Left ventricle myocardium superior (tissue), 1 donor: Measurements from ENCODE around the gene IRX3. TPM values are rescaled to one million over a fixed set of nuclear protein-coding genes. Genes with fewer than 3 reads are reported as not detected.
"Not testable (repeated sequence)": the region's sequence is repeated elsewhere in the genome, so short reads cannot be mapped to it uniquely, and the experiment has no call there.

Experiments used
- ATAC-seq: fragments of 200-7000 bp; cut with Tn5 transposase; one replicate; pipeline ENCODE4 v1.9.1; 2020; ENCODE audit warnings: mild to moderate bottlenecking, moderate library complexity
- DNase-seq: peaks from one replicate; pipeline ENCODE4 v3.0.0-alpha.2; 2020
- intact Hi-C: fragments of 100-400 bp; cut with micrococcal nuclease; formaldehyde crosslinking; loops from one replicate; pipeline ENCODE4 v1.11.0; 2022
- total RNA-seq: library from RNA; stranded (reverse); fragmentation: NEBNext Ultra II Directional; extraction: Animal tissue kit (Norgen Biotek cat#: 25700); gene quantifications from one replicate; pipeline ENCODE4 v1.2.1, GENCODE V29; 2021
- donor health status: DM: no; HTN: yes; CAD: no; lungs with severe emphysema.

Gene IRX3
- total RNA-seq, 1 donor from 2014 or later = 5.6 TPM

GRCh38 chr16:54282202-54282927 is 4.2 kb downstream of the IRX3 start:
- peak; percentile 77 for DNase-seq
- ATAC-seq = peak; percentile 41
- intact Hi-C loops = loop anchor here (10.0 kb wide), 2 partner anchors 532 to 642 kb away; no protein-coding TSS in a partner anchor

- ATAC-seq (no peak), DNase-seq (peak; percentile 37)
- intact Hi-C loops = loop anchor here (10.0 kb wide), 2 partner anchors 533 to 643 kb away; no protein-coding TSS in a partner anchor
Observed at GRCh38 chr16:54281535-54282201, 4.9 kb downstream of the IRX3 start.

DNA sequence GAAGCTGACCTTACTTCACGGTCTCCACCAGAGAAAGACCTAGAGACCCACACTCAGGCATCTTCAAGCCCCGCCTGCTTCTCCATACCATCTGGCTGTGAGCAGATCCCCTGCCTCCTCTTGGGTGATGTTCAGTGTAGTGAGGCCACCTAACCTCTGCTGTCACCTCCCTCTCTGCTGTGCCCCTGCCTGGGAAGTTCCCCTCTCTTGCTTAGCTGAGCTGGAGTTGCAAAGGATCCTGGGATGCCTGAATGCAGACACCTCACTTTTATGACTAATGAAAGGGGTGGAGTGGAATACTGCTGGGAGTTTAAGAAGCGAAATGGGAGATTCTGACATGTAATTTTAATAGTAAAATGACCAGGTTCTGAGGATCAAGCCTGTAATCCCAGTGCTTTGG is 5.8 kb downstream of the IRX3 start:
- intact Hi-C loops = loop anchor here (10.0 kb wide), 2 partner anchors 534 to 644 kb away; no protein-coding TSS in a partner anchor
- DNase-seq (no peak), ATAC-seq (no peak)

GRCh38 chr16:54277845-54278703 is 8.5 kb downstream of the IRX3 start:
- intact Hi-C loops = no loop called here
- no peak for DNase-seq
- ATAC-seq = no peak

DNA sequence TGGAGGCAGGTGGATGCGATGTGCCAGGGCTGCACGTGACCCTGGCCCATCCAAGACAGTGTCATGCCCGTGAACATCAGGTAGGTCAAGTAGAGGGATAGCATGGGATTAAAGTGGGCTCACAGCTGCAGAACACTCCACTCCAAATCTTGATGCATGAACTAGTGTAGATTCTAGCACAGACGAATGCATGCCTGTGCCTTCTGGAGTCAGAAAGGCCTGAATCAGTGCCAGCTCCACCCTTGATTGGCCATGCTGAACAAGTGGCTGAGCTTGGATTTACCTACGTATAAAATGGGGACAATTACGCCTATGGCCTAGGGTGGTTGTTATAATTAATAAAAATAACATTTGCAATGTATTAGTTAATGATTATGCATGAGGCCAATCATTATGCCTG is 10.6 kb downstream of the IRX3 start:
- ATAC-seq = no peak
- intact Hi-C loops = no loop called here
- DNase-seq = no peak

- DNase-seq (no peak), ATAC-seq (no peak)
- intact Hi-C loops = no loop called here
Observed at GRCh38 chr16:54273566-54273965, 13.0 kb downstream of the IRX3 start.

DNA sequence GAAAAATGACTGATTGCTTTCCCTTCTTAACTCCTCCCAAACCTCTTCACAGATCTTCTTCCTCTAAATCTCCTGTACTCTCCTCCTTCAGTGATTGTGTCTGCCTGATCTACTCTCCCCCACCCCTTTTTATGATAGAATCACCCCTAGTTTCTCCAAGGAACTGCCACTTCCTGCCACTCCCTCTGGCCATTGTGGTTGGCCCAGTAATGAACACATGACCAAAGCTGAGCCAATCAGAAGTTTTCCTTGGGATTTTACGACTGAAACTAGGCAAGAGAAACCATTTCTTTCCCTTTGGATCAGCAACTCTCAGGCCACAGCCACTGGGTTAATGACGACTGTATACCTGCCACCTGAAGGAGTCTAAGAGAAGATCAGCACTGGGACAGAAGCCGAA is 15.9 kb downstream of the IRX3 start:
- DNase-seq = no peak

DNA sequence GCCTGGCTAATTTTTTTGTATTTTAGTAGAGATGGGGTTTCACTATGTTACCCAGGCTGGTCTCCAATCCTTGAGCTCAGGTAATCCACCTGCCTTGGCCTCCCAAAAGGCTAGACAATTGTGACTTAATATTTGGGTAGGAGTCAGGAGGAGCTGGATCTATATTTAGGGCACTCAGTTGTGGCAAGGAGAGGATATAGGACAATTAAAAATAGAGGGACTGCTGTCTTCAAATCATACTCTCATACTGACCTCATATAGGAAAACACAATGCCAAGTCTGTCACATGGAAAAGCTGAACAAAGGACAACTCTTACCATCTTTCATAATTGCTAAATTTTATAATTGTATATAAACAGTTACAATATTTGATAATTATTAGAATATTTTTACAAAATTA is 17.1 kb downstream of the IRX3 start:
- ATAC-seq (peak; percentile 71), DNase-seq (no peak)
- intact Hi-C loops = no loop called here

More for the DNA sequence above, 15.9 kb downstream of the IRX3 start:
- intact Hi-C loops = no loop called here
- no peak for ATAC-seq

- no peak for ATAC-seq
- intact Hi-C loops = no loop called here
- no peak for DNase-seq
Observed at GRCh38 chr16:54268766-54269165, 17.8 kb downstream of the IRX3 start.

DNA sequence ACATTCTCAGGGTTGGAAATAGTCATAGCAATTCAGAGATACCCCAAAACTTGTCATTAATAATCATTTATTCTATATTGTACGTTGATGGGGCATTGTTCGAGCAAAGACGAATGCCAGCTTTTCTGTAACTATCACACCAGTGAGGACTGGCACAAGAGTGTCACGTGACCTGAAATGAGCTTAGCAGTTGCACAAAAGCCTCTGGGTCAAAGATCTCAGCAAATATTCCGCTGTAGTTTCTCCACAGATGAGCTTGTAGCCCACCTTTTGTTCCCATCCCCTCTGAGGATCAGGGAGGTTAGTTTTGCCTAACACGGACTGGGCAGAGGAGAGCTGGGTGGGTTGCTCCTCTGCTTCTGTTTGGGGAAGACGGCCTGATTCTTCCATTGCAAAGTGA is 18.2 kb downstream of the IRX3 start:
- intact Hi-C loops = no loop called here

GRCh38 chr16:54266363-54266955 is 20.1 kb downstream of the IRX3 start:
- DNase-seq (no peak), ATAC-seq (peak; percentile 68)
- intact Hi-C loops = no loop called here

More for the DNA sequence above, 18.2 kb downstream of the IRX3 start:
- DNase-seq (no peak), ATAC-seq (no peak)

- no peak for DNase-seq
Observed at GRCh38 chr16:54265575-54266107, 20.9 kb downstream of the IRX3 start.

DNA sequence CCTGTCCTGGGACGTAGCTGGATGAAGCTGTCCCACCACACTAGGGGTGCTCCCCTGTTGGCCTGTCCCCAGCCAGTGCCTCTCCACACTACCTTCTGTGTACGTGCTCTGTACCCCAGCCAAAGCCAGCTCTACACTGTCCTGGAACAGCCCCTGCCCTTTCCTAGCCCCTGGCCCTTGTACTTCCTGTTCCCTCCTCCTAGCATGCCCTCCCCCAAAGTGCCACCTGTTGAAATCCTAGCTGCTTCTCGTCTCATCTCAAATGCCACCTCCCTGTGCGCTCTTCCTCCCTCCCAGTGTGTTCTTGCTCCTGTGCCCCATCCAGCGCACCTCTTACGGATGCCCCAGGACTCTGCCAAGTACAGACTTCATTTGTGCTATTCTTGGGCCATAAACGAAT is 33.5 kb downstream of the IRX3 start:
- intact Hi-C loops = no loop called here
- ATAC-seq (peak; percentile 84), DNase-seq (no peak)

More at GRCh38 chr16:54265575-54266107, 20.9 kb downstream of the IRX3 start:
- intact Hi-C loops = no loop called here
- peak; percentile 88 for ATAC-seq

DNA sequence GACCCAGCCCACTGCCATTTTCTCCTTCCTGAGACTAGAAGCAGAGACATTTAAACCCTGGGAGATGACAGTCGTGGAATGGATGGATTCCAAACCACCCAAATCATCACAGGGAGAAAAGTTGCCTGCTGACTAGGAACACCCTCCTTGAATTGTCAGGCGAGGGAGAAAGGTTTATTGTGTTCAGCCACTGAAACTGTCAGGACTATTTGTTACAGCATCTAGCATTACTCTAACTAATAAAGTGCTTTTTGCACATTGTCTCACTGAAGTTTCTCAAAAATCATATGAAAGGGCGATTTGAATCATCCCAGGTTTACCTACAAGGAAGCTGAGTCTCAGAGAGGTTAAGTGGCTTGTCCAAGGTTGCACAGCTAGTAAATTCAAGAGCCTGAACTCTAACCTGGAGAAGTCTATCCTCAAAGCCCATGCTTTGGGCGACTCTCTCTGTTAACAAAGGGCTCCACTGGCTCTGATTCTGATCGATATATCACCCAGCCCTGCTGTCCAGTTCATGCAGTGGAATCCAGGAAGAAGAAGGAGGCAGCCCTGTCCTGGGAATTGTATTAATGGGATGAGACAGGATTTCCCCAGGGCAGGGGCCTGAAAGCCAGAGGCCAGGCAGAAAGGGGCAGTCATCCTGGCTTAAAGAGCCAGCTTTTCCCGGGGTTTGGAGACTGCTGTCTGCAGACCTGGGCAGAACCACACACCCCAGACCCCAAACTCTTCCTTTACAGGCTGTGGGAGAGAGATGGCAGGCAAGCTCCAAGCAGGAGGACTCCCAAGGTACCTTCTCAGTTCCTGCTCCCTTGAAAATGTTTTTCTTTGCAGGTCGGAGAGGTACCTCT is 37.5 kb downstream of the IRX3 start:
- ATAC-seq (no peak), DNase-seq (no peak)
- intact Hi-C loops = no loop called here

GRCh38 chr16:54247705-54248104 is 38.9 kb downstream of the IRX3 start:
- ATAC-seq = not testable (repeated sequence)

DNA sequence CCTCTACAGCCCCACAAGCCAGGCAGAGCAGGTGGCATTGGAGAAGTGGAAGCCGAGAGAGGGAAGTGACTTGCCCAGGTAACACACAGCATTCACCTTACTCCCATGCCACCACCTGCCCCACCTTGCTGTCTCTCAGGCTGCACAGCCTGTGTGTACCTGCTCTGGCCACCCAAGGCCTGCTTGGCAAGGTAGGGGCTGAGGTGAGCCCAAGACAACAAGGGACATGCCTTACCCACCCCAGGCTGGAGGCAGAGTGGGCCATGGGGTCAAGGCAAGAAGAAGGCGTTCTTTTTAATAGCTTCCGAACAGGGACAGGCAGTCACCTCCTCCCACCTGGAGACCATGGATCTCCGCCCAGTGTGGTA is 40.1 kb downstream of the IRX3 start:
- ATAC-seq (no peak), DNase-seq (no peak)
- intact Hi-C loops = no loop called here

More at GRCh38 chr16:54247705-54248104, 38.9 kb downstream of the IRX3 start:
- DNase-seq, intact Hi-C loops: not testable (repeated sequence)

GRCh38 chr16:54245788-54246453 is 40.7 kb downstream of the IRX3 start:
- no peak for DNase-seq
- intact Hi-C loops = no loop called here
- ATAC-seq = no peak
